ENCODE results near the gene CCDC137. TPM values are rescaled to one million over a fixed set of nuclear protein-coding genes. Genes with fewer than 3 reads are reported as not detected.

Gene CCDC137
- total and polyA plus RNA-seq, 2 donors (not counting 3 experiments of a cell fraction or from before 2014, with no cell fraction given): 12.9 to 32.2 TPM

- Histone ChIP-seq H2AFZ (ENCODE audit: low read depth, low read length) (no peak overlapping the region), H3K4me3 (replicated peaks in 1 of 3; ENCODE audit: insufficient read depth in 1 of 3, low read depth in 1 of 3, low read length in 3 of 3) (no peak overlapping the region), H3K27me3 (ENCODE audit: control insufficient read depth in 2 of 2, insufficient read depth in 2 of 2, low read length in 2 of 2) (no peaks in the 10 kb centered on the region), H3K79me2 (ENCODE audit: control insufficient read depth, insufficient read depth, low read length) (no peaks in the 10 kb centered on the region), H3K9me1 (replicated peaks; ENCODE audit: control insufficient read depth, extremely low read depth, insufficient read depth, low read length) (no peaks in the 10 kb centered on the region), H3K27ac (ENCODE audit: insufficient read depth, low read depth, low read length) (no peak overlapping the region), H3K9ac (replicated peaks; ENCODE audit: extremely low read depth, insufficient read depth, low read length) (no peak overlapping the region), H3K9me3 (replicated peaks; ENCODE audit: control insufficient read depth, insufficient read depth, low read length) (no peaks in the 10 kb centered on the region), H3K4me1 (ENCODE audit: control insufficient read depth, extremely low read depth, insufficient read depth, low read length) (peaks cover 4% of the 10 kb centered on the region), H3K4me2 (ENCODE audit: insufficient read depth, low read length) (no peak overlapping the region), H3K36me3 (ENCODE audit: control insufficient read depth in 2 of 2, extremely low read depth in 1 of 2, insufficient read depth in 2 of 2, low read length in 2 of 2) (no peaks in the 10 kb centered on the region), H4K20me1 (replicated peaks; ENCODE audit: control insufficient read depth, extremely low read depth, insufficient read depth, low read length) (no peaks in the 10 kb centered on the region)
- dilution Hi-C loops (cut with MboI; ENCODE audit: extremely low pct_ligation_motif_present, low sequenced_read_pairs) (no loop called here), intact Hi-C loops (cut with micrococcal nuclease) (no loop called here)
- ChIA-PET POLR2A (no interaction called here), CTCF (no interaction called here)
- BruUV-seq (replicated peaks): no TSS peak
- DNase-seq (ENCODE audit: low read depth, low spot score) (no peak), FAIRE-seq (no peak)
- TF ChIP-seq MAX (IDR thresholded peaks at IDR 0.05; ENCODE audit: insufficient read depth, insufficient read length) (no peak), EZH2 (IDR thresholded peaks at IDR 0.05; ENCODE audit: borderline replicate concordance, low read depth, low read length, severe bottlenecking) (no peak), POLR2A (IDR thresholded peaks at IDR 0.05; ENCODE audit: low read depth, low read length) (no peak), MYC (IDR thresholded peaks at IDR 0.05; ENCODE audit: low read depth, low read length) (no peak), GATA2 (IDR thresholded peaks at IDR 0.05; ENCODE audit: insufficient read depth, insufficient read length, low read depth, low read length) (no peak), JUN (IDR thresholded peaks at IDR 0.05; ENCODE audit: borderline replicate concordance, insufficient read depth, insufficient read length, low read depth) (no peak), FOS (IDR thresholded peaks at IDR 0.05; ENCODE audit: borderline replicate concordance, insufficient read depth, low read length) (no peak), CTCF (IDR thresholded peaks at IDR 0.05; ENCODE audit: extremely low read depth in 1 of 2, insufficient read depth in 1 of 2, low read depth in 1 of 2, low read length in 2 of 2) (no peak), POLR2AphosphoS5 (IDR thresholded peaks at IDR 0.05; ENCODE audit: insufficient read depth, low read depth, low read length) (no peak)
Measured at GRCh38 chr17:81717049-81717765, 50.7 kb downstream of the CCDC137 start.
